IPS-18c (cell line): ENCODE measurements around the gene ZFHX2.

ENCODE experiments used
- H3K4me3 ChIP-seq: 2 replicates; pipeline ENCODE4 v1.7.0; 2013; ENCODE audit warnings: low read depth, mild to moderate bottlenecking, low read length, moderate library complexity; ENCODE audit not compliant: insufficient read depth
- H3K9me3 ChIP-seq: one replicate; pipeline ENCODE4 v1.6.1; 2013; ENCODE audit warnings: mild to moderate bottlenecking, low read length, moderate library complexity; ENCODE audit not compliant: control insufficient read depth, insufficient read depth

ZFHX2 gene

DNA sequence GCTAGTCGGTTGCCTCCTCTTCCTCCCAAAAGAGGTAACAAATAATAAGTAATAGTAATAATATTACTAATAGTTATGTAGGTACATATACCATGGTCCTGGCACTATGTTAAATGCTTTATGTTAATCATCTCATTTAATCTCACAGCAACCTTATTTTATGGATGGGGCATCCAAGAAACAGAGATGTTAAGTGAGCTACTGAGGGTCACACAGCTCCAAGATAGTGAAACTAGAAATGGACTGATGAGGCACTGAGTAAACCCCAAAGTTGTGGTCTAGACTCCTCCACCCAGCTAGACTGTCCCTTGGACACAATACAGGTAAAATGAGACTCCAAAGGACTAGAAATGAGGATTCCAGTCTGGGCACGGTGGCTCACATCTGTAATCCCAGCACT is 15.1 kb downstream of the ZFHX2 start:
- no peak overlapping the region for H3K4me3 ChIP-seq
- H3K9me3 ChIP-seq, result no peaks in the 10 kb centered on the region

DNA sequence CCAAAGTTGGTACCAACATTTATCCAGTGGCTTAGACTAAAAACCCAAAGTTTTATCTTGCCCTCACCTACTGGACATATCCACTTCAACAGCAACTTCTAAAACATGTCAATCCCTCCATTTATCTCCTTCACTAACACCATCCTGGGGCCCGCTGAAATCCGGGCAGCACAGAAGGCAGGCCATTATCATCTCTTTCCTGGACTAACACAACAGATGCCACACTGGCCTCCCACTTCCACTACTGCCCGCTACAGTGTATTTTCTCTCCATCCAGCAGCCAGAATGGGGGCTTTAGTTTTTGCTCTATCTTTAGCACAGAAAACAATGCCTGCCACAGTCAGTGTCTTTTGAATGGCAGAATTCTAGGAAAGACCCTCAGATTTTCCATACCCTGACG is 15.6 kb downstream of the ZFHX2 start:
- no peak overlapping the region; the same call in 1 of the 2 replicates for H3K4me3 ChIP-seq
- H3K9me3 ChIP-seq, result no peaks in the 10 kb centered on the region

DNA sequence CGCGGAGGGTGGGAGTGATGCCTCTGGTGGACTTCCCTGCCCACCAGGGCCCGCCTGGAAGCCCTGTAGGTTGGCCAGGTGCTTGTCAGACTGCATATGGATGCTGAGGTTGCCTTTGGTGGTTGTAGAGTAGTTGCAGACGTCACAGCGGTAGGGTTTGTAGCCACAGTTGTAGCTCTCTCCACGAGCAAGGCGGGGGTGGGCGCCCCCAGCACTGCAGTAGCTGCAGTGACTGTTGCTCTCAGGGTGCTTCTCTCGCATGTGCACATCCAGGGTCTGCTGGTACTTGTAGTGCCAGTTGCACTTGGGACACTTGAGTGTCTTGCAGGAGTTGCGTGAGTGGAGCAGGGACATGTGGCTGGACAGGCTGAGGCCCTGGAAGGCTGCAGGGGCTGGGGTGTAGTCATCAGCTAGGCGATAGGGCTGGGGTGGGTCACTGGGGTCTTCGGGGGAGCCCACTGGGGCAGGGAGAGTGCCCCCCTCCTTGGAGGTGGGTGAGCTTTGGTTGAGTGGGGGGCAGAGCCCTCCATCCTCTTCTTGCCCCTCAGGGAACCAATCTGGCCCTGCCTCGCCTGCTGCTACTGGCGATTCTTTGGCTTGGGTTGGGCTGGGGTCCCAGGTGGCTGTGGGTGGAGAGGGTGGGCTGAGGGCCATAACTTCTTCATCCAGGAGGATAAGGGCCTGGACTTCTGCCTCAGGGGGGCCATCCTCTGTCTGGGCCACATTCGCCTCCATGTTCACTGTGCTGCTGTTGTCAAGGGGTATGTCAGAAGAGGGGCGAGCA is 17.7 kb downstream of the ZFHX2 start:
- Histone ChIP-seq H3K9me3 (no peaks in the 10 kb centered on the region), H3K4me3 (no peak overlapping the region)

DNA sequence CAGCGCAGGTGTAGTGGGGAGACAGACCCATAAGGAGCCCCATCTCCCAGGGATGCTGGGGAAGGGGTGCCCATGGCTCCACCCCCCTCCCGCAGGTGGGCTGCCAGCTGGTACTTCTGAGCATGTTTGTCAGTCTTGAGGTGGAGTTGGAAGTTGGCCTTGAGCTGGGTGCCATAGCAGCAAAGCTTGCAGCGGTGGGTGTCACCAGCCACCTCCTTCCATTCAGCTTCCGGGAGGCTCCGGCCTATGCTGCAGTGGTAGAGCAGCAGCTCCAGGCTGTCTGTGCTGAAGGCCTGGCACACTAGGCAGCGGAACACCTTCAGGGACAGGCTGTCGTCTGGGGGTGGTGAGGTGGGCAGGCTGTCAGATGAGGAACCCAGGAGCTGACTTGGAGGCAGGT is 18.9 kb downstream of the ZFHX2 start:
- Histone ChIP-seq H3K9me3 (no peaks in the 10 kb centered on the region), H3K4me3 (no peak overlapping the region)

DNA sequence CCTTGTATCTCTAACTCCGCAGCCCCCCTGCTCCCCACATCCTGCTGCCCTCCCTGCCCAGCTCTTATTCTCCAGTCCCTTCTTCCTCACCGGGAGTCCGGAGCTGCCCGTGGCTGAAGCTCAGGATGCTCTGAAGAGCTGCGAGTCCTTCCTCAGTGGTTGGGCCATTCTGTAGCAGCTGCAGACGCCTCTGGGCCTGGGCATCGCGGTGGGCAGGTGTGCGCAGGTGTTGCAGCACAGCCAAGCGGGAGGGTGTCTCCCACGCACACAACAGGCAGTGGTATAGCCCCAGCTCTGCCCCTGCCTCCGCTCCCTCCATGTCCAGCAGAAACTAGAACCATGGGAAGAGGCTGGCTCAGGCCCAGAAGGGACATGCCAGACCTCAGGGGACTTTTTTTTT is 20.2 kb downstream of the ZFHX2 start:
- Histone ChIP-seq H3K4me3 (no peak overlapping the region), H3K9me3 (no peaks in the 10 kb centered on the region)

DNA sequence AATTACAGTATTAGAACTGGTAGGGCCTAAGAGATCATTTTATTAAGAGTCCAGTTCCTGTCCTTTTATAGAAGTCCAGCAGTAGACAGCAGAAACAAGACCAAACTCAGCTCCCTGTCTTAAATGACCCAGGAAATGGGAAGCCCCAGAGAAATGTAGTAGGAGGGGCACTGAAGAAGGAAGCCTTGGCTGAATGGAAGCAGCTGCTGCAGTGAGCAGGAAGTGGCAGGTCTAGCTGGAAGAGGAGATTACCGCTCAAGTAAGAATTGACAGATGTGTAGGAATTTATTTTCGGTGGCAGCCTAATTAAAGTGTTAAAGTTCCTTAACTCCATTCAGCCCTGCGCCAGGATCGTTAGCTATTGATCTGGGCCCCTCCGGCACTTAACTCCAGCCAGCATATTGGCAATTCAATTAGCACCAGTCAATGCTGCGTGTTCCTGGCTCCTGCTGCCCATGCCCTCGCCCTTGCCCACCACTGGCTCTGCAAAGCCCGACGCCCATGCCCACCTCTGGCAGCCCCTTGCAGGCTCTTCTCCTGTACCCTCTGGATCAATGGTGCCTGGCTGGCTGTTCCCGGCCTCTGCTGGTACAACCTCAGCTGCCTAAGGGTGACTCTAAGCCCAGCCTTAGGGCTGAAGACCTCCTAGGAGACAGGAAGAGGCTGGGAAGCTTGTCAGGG is 21.1 kb downstream of the ZFHX2 start:
- H3K9me3 ChIP-seq, result no peaks in the 10 kb centered on the region
- no peak overlapping the region for H3K4me3 ChIP-seq

DNA sequence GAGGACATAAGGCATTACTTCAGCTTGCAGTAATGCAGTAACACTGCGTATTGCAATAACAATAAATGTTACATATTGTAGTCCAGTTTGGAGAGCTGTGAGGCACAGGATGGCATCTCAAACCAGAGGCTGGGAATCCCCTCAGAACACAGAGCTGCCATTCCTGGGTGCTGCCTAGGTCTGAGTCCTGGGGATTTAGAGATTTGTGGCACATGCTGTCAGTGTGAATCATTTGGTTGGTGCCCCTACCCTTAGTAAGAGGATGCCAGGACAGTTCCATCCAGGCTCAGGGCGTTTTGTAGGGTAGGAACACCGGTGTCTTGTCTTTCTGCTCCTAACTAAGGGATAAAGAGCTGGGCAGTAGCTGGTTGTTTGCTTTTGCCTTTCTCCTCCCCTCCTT is 22.5 kb downstream of the ZFHX2 start:
- H3K9me3 ChIP-seq, result no peaks in the 10 kb centered on the region
- no peak overlapping the region for H3K4me3 ChIP-seq

DNA sequence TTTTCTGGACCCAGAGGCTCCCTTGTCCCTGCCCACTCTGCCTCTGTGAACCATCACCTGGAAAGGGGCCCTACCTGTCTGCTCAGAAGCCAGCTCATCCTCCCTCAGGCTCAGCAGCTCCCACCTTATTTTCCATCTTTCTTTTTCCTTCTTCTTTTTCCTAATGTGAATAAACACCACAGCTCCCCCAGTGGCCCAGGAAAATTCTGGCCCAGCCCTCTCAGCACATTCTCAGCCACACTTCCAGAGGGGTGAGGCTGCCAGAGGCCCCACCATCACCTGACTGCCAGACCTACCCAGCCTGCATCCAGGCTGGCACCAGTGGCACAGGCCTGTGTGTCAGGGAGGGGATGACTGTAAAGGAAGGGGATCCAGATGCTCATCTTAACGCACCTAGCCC is 23.0 kb downstream of the ZFHX2 start:
- H3K9me3 ChIP-seq, result no peaks in the 10 kb centered on the region
- H3K4me3 ChIP-seq, result no peak overlapping the region

DNA sequence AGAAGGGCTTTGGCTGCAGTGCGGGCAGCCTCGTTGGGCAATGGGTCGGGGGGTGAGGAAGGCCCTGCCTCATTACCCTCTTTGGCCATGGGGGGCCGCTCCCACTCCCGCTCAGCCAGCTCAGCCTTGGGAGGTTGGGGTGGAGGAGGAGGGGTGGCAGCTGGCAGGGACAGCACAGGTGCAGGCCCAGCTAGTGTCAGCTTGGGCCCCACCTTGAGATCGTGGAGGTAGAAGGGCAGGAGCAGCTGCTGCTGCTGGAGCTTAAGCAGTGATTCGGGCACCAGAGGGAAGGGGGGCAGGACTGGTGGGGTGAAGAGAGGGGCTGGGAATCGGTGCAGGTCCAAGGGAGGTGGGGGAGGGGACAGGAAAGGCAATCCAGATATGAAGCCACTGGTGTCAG is 26.0 kb downstream of the ZFHX2 start:
- Histone ChIP-seq H3K9me3 (no peaks in the 10 kb centered on the region), H3K4me3 (no peak overlapping the region)

DNA sequence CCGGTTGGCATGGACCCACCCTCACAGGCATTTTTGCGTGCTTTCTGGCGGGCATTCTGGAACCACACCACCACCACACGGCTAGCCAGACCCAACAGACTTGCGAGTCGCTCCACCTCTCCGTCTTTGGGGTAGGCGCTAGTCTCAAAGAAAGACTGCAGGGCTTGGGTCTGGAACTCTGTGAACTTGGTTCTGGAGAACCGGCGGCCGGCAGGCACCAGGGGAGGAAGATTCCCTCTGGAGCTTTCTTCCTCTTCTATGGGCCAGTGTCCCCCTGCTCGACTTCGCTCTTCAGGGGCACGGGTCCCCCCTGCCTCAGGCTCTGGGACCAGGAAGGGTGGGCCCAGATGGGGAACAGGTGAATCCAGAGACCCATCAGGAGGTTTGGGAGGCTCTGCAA is 26.6 kb downstream of the ZFHX2 start:
- H3K9me3 ChIP-seq, result no peaks in the 10 kb centered on the region
- no peak overlapping the region for H3K4me3 ChIP-seq

DNA sequence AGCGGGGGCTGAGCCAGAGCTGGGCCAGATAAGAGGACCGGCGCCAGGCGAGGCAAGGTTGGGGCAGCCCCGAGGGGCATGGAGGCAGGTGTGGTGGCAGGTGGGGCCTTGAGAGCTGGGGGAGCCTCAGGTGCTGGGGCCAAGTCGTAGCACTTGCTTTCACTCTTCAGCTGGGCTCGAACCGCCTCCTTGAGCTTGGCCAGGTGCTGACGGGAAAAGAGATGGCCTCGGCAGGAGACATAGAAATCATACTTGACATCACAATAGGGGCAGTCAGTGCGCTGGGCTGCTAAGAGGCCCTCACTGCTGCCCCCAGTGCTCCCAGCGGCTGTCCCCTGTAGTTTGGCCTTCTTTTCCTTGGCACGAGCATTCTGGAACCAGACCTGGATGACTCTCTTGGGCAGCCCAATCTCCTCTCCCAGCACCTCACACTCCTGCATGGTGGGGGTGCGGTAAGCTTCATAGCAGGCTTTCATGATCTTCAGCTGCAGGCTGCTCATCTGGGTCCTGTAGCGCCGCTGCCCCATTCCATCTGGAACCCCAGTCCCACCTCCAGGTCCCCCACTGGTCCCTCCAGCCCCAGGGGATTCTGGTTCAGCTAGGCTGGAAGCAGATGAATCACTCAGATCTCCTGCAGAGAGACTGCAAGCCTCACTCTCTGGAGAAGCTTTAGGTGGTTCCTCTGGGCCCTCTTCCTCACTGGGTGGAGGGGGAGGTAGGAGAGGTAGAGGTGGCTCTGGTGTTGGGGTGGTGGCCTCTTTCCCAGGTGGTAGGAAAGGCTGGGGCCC is 28.1 kb downstream of the ZFHX2 start:
- no peaks in the 10 kb centered on the region for H3K9me3 ChIP-seq
- H3K4me3 ChIP-seq, result no peak overlapping the region

DNA sequence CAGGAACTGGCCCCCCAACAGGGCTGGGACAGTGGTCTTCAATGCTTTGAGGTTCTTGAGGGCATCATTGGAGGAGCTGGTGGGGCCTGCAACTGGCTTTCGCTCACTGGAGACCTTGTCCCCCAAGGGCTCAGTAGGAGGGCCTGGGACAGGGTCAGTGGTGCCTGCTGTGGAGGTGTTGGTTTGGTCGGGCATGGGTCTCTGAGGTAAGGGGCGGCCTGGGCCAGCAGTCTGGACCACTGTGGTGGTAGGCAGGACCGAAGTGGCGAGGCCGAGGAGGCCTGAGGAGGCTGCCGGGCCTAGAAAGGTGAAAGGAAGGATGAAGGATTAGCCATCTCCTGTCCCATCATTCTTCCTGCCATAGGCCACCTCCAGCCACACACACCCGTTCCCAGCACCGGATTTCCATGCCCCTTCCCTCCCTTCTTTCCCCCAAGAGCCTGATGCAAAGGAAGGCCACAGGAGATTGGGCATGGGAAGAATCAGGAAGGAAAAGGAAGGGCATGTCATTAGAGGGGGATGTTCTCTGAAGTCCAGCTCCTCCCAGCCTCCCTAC is 28.8 kb downstream of the ZFHX2 start:
- no peak overlapping the region for H3K4me3 ChIP-seq
- H3K9me3 ChIP-seq, result no peaks in the 10 kb centered on the region

DNA sequence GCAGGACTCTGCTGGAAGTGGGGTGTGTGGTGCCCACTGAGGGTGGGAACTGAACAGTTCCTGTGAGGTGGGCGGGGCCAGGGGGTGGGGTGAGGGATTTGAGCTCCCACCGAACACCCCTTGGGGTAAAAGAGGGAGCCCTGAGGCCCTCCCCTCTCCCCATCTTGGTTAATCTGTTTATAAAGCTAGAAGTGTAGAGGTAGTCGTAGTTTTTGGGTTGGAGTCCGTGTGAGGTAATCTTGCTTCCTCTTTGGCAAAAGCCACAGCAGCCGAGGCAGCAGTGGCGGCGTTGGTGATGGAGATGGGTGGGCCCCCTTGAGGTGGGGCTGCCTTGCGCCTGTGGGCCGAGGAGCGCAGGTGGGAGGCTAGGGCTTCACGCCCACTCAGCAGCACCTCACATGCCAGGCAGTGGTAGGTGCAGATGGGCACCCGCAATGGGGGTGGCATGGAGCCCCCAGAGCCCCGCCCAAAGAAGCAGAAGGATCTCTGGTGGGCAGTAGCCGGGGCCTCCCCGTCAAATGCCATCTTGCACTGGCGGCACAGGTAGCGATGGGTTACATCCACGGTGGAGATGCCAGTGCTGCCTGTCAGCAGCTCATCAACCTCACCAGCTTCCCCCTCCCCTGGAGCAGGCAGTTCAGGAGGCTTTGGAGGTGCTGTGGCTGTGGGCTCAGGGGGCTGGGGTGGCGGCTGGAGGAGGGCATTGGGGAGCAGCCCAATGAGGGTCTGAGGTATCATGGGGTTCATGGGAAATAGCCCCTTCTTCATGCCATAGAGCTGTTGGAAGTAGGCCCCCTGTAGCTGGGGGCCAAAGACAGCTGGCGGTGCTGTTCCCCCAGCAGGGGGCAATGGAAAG is 29.6 kb downstream of the ZFHX2 start:
- Histone ChIP-seq H3K9me3 (no peaks in the 10 kb centered on the region), H3K4me3 (no peak overlapping the region)

DNA sequence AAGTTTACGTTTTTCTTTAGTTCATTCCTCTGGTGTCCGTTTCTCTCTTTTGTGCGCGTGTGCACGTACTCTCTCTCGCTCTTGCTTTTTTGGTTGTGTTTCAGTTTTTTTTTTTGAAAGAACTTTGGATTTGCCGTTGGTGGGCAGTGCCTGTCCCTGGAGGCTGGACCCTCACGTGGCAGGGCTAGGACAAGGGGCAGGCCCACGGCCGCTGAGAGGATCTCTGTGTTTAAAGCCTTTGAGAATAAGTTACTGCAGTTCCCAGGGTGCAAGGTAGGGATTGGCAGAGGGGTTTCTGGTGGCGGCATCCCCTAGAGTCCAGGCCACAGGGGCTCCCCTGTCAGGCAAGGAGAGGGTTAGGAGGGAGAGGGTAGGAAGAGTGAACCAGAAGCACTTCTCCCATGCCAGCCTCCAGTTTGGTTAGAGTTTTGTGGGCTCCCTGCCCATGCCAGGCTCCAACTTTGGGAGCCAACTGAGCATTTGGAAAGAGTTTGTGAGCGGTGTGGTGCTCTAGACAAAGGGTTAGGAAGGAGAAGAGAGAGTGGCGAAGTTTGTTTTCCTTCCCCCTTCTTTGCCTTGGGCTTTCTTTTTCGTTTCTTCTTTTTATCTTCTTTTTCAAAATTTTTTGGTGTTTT is 30.5 kb downstream of the ZFHX2 start:
- Histone ChIP-seq H3K4me3 (no peak overlapping the region), H3K9me3 (no peaks in the 10 kb centered on the region)

DNA sequence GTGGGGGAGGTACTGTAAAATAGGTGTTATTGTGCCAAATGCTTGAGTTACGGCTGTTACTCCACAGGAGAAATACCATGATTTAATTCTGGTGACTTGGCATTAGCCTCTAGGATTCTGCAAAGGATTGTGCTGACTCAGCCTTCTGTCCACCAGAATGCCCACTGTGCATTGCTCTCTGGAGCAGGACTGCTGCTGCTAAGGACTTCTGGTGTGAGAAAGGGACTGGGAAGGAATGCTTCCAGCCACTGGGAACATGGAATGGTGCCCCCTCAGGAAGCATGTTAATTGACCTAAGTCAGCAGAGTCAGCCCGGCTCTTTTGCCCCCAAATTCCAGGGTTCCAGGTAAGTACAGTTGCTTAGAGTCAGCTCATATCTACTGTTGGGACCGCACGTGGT is 32.9 kb downstream of the ZFHX2 start:
- Histone ChIP-seq H3K4me3 (no peak overlapping the region), H3K9me3 (no peaks in the 10 kb centered on the region)

DNA sequence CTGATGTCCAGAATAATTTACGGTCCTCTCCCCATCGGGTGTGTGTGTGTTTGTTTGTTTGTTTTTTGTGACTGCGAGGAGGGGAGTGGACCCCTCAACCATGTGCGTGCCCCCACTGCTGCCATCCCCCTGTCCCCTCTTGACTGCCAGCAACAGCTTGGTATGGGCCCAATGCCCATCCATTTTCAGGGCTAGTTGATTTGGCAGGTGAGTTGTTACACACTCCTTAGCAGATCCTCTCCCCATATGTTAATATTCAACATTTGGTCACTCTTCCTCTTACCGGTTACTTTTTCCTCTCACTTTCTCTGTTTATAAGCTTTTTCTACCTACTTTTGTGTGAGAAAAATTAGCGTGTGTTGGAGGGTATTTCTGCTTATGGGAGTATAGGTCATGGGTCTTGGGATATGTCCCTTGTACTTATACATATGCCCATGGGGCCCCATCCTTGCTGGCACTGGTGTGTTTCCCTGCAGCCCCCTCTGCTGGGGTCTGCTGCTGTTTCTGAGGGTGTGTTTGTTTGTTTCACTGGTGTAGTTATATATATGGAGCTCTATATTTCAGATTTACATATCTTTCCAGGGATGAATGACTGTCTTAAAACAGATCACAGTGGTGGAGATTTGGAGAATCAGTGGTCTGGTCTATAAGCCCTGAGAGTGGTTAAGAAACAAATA is 33.8 kb downstream of the ZFHX2 start:
- Histone ChIP-seq H3K9me3 (no peaks in the 10 kb centered on the region), H3K4me3 (no peak overlapping the region)
